ENCODE data around the gene MASP1. TPM values are rescaled to one million over a fixed set of nuclear protein-coding genes. Genes with fewer than 3 reads are reported as not detected.

MASP1 gene
- total RNA-seq, 2 experiments from 2014 or later = not detected

- POLR2A ChIA-PET = no interaction called here
- no peaks in the 10 kb centered on the region for H3K9me3 Mint-ChIP-seq
- DNase-seq (no peak), ATAC-seq (no peak)
- H3K4me1 Mint-ChIP-seq (ENCODE audit: low read depth) = no peaks in the 10 kb centered on the region
- no peak overlapping the region for H3K4me3 Mint-ChIP-seq
- TF ChIP-seq CTCF (IDR thresholded peaks at IDR 0.05) = no peak
- H3K36me3 Mint-ChIP-seq (ENCODE audit: low read depth) = no peaks in the 10 kb centered on the region
- intact Hi-C loops (cut with micrococcal nuclease) = no loop called here
- CTCF ChIA-PET = no interaction called here
- peaks cover 15% of the 10 kb centered on the region for H3K27me3 Mint-ChIP-seq
- H3K27ac Mint-ChIP-seq = no peak overlapping the region
These were observed 5.4 kb upstream of the MASP1 start for GRCh38 chr3:187296911-187297310.

- DNase-seq (no peak), ATAC-seq (no peak)
- H3K36me3 Mint-ChIP-seq (ENCODE audit: low read depth) = no peaks in the 10 kb centered on the region
- no peak for TF ChIP-seq CTCF (IDR thresholded peaks at IDR 0.05)
- intact Hi-C loops (cut with micrococcal nuclease) = no loop called here
- H3K27ac Mint-ChIP-seq = no peak overlapping the region
- no peaks in the 10 kb centered on the region for H3K4me1 Mint-ChIP-seq (ENCODE audit: low read depth)
- ChIA-PET CTCF (interaction anchor here (1.0 to 3.1 kb wide), 3 partner anchors 23 to 384 kb away, joined by 3 to 10 read pairs (median 4); no protein-coding TSS in a partner anchor), POLR2A (no interaction called here)
- H3K4me3 Mint-ChIP-seq = no peak overlapping the region
- H3K9me3 Mint-ChIP-seq = no peaks in the 10 kb centered on the region
- H3K27me3 Mint-ChIP-seq = peaks cover 17% of the 10 kb centered on the region
These were observed 4.5 kb upstream of the MASP1 start for GRCh38 chr3:187296058-187296457.

DNA sequence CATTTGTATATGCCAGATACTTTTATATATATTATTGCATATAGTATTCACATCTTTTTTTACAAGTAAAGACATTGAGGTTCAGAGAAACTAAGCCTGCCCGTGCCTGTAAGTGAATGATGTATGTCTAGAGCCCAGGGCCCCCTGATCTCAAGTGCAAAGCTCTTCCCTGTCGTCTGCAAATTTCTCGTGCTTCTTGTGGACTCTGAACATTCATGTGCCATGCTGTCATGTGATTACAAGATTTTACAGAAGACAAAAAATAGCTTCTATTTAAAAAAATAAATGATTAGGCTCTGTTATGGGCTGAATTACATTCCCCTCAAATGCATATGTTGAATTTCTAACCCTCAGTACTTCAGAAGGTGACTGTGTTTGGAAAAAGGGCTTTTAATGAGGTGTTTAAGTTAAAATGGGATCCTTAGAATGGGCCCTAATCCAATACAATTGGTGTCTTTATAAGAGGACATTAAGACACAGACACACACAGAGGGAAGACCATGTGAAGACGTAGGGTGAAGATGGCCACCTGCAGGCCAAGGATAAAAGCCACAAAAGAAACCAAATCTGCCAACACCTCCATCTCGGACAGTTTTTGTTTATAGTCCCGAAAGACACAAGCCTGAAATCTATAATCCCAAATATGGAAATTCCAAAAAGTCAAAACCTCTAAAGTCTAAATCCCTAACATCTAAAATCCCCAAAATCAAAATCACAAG, 3.9 kb upstream of the MASP1 start:
- ChIA-PET POLR2A (no interaction called here), CTCF (interaction anchor here (1.0 to 3.1 kb wide), 4 partner anchors 23 to 384 kb away, joined by 3 to 10 read pairs (median 4); no protein-coding TSS in a partner anchor)
- H3K4me1 Mint-ChIP-seq (ENCODE audit: low read depth) = no peaks in the 10 kb centered on the region
- ATAC-seq (no peak), DNase-seq (no peak)
- H3K9me3 Mint-ChIP-seq = no peaks in the 10 kb centered on the region
- intact Hi-C loops (cut with micrococcal nuclease) = no loop called here
- H3K36me3 Mint-ChIP-seq (ENCODE audit: low read depth) = no peaks in the 10 kb centered on the region
- H3K27ac Mint-ChIP-seq = no peak overlapping the region
- no peak for TF ChIP-seq CTCF (IDR thresholded peaks at IDR 0.05)
- peaks cover 18% of the 10 kb centered on the region for H3K27me3 Mint-ChIP-seq
- H3K4me3 Mint-ChIP-seq = no peak overlapping the region

GRCh38 chr3:187293516-187294430, 2.2 kb upstream of the MASP1 start:
- H3K27me3 Mint-ChIP-seq = peaks cover 27% of the 10 kb centered on the region
- no peak for TF ChIP-seq CTCF (IDR thresholded peaks at IDR 0.05)
- no peaks in the 10 kb centered on the region for H3K4me1 Mint-ChIP-seq (ENCODE audit: low read depth)
- intact Hi-C loops (cut with micrococcal nuclease) = no loop called here
- no peaks in the 10 kb centered on the region for H3K9me3 Mint-ChIP-seq
- ATAC-seq (no peak), DNase-seq (no peak)
- ChIA-PET POLR2A (no interaction called here), CTCF (interaction anchor here (1.5 to 3.1 kb wide), 4 partner anchors 25 to 386 kb away, joined by 3 to 10 read pairs (median 4); no protein-coding TSS in a partner anchor)
- no peak overlapping the region for H3K27ac Mint-ChIP-seq
- no peak overlapping the region for H3K4me3 Mint-ChIP-seq
- no peaks in the 10 kb centered on the region for H3K36me3 Mint-ChIP-seq (ENCODE audit: low read depth)

Measured in activated CD8-positive, alpha-beta T cell treated with anti-CD3 and anti-CD28 coated beads for 36 hours (primary cell).